Muscle of back (tissue), 11 donors: ENCODE measurements around the gene C1orf159. TPM values are rescaled to one million over a fixed set of nuclear protein-coding genes. Genes with fewer than 3 reads are reported as not detected.
"Not testable (repeated sequence)": the region's sequence is repeated elsewhere in the genome, so short reads cannot be mapped to it uniquely, and the experiment has no call there.

Experiments
- DNase-seq, 3 donors: peaks; one replicate each; pipeline versions ENCODE4 v3.0.0 to v3.0.0-alpha.2; 2013
- polyA plus RNA-seq, 10 donors: library from polyadenylated mRNA; unstranded; fragments of 120-200 nt; gene quantifications; one replicate each; pipeline ENCODE4 v1.2.1, GENCODE V29; 2013; ENCODE audit not compliant: insufficient read length in 10 of 10

C1orf159 gene
- polyA plus RNA-seq, 10 donors, result 3.8 to 7.1 (median 4.6) TPM

GRCh38 chr1:1067860-1068516, 47.9 kb downstream of the C1orf159 start:
- no peak for DNase-seq

GRCh38 chr1:1067284-1067859, 48.5 kb downstream of the C1orf159 start:
- DNase-seq, result no peak

DNA sequence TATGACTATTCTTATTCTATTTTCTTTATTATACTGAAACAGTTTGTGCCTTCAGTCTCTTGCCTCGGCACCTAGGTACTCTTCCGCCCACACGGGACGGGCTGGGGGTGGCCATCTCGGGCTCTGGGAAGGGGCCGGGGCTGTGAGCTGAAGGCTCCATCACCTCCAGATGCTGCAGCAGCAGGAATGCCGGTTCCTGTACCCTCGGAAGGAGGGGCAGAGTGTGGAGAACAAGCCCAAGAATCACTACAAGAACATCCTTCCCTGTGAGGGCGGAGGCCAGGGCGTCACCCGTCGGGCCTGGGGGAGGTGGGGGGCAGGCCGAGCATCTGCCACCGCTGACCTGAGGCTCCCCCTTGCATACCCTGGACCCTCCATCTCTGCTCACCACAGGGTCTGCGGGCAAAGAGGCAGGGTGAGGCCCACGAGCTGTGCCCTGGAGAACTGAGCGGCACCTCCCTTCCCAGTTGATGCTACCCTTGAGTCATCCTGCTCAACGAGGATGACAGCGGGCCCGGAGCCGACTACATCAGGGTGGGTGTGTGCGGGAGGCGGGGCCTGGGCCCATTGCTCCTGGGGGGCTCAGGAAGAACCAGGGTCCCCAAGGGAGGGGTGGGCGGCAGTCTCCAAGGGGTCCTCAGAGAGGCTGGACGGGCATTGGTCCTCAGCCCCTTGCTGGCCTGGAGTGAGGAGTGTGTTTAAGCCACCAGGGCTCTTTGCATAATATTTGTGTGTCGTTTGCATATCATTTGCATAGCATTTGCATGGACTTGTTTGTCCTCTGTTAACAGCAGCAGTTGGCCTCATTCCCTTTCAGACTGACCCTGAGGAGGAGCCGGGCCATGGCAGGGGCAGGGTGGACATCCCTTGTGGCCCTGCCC, 49.2 kb downstream of the C1orf159 start:
- no peak for DNase-seq

DNA sequence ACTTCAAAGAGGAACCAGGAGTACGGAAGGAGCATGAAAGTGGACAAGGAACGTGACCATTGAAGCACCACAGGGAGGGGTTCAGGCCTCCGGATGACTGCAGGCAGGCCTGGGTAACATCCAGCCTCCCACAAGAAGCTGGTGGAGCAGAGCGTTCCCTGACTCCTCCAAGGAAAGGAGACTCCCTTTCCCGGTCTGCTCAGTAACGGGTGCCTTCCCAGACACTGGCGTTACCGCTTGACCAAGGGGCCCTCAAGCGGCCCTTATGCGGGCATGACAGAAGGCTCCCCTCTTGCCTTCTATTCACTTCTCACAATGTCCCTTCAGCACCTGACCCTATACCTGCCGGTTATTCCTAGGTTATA, 50.0 kb downstream of the C1orf159 start:
- not testable (repeated sequence) for DNase-seq

DNA sequence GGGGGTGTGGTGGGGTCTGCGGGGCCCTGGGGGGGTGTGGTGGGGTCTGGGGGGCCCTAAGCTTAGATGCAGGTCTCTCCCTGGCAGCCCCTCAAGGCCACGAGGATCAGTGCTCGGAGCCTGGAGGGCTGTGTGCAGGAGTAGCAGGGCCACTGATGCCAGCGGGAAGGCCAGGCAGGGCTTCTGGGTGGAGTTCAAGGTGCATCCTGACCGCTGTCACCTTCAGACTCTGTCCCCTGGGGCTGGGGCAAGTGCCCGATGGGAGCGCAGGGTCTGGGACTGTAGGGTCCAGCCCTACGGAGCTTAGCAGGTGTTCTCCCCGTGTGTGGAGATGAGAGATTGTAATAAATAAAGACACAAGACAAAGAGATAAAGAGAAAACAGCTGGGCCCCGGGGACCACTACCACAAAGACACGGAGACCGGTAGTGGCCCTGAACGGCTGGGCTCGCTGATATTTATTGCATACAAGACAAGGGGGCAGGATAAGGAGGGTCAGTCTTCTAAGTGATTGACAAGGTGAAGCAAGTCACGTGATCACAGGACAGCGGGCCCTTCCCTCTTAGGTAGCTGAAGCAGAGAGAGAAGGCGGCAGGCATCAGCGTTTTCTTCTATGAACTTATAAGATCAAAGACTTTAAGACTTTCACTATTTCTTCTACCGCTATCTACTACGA, 50.5 kb downstream of the C1orf159 start:
- no peak for DNase-seq

DNA sequence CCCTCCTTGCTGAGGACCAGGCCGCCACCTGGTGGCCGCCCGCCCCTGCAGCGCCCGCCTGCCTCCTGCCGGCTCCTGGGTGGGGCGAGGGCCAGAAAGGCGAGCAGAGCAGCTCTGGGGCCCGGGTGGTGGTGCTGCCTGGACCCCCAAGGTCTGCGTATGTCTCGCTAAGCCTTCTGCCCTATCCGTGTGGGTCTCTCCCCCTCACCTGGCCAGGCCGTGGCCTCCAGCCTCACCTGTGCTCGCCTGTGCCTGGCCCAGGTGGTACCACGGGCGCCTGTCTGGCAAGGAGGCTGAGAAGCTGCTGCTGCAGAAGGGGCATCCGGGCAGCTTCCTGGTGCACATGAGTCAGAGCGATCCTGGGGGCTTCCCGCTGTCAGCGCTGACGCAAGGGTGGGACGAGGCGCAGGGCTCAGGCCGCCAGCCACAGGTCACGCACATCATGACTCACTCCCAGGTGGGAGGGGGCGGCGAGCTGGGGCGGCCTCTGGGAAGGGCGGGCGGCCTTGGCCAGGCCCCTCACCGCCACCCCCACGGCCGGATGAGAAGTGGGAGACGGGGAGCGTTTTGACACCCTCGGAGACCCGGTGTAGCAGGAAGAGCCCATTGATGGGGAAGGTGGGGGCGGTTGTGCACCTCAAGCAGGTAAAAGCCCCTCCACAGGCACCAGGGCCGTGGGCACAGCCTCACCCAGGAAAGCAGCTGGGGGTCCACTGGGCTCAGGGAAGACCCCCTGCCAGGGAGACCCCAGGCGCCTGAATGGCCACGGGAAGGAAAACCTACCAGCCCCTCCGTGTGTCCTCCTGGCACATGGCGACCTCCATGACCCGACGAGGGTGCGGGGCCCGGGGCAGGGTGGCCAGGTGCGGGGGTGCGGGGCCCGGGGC, 51.7 kb downstream of the C1orf159 start:
- peak in 2 of 3 donors; percentile 42 to 65 for DNase-seq

DNA sequence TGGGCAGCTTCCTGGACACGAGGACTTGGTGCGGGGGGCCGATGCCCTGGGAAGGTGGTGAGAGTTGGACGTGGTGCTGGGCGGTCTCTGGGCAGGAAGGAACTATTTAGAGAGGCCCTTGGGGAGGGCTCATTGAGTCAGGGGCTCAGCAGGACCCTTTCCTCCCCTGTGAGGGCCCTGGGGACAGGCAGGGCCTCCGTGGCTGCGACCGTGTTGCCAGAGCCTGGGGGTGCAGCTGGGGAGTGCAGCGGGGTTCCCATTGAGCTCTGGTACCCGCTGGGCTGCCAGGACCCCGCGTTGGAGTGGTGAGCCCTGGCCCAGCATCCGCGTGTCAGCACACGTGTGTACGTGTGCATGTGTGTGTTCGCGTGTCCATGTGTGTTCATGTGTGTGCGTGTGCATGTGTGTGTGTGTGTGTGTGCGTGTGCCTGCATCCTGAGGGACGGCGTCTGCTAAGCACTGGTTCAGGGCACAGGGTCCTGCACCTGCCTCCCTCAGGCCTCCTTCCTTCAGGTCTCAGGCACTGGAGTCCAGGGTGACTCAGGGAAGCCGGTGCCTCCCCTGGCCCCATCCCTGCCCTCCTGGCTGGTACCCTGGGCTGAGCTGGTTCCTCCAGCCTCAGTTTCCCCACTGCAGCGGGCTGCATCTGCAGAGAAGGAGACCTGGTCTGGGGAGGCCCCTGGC, 52.5 kb downstream of the C1orf159 start:
- peak in 1 of 3 donors; percentile 27 for DNase-seq

GRCh38 chr1:1062348-1063163, 53.3 kb downstream of the C1orf159 start:
- no peak for DNase-seq

DNA sequence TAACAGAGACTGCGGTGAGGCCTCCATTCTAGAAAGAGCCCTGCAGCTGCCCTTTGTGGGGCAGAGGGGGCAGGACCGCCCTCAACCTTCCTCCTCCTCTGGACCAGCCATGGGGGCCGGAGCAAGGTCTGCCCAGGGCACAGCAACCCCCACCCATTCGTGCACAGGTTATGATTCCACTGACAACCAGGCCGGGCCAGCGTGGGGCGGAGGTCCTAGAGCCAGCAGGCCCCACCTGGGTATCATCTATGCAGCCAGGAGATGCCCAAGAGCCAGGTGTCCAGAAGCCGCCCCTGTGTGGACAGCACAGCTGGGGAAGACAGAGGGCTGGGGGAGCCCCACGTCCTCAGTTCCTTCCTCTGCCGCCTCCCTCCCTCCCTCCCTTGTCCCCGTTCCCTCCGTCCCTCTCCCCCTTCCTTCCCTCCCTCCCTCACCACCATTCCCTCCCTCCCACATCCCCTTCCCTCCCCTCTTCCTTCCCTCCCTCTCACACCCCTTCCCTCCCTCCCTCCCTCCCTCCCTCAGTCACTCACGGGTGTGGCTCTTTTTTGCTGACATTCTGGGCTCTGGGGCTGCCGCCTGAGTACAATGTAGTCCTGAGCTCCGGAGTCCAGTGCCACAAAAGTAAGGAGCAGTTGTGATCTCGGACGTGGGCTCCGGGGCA, 54.1 kb downstream of the C1orf159 start:
- DNase-seq, result no peak

DNA sequence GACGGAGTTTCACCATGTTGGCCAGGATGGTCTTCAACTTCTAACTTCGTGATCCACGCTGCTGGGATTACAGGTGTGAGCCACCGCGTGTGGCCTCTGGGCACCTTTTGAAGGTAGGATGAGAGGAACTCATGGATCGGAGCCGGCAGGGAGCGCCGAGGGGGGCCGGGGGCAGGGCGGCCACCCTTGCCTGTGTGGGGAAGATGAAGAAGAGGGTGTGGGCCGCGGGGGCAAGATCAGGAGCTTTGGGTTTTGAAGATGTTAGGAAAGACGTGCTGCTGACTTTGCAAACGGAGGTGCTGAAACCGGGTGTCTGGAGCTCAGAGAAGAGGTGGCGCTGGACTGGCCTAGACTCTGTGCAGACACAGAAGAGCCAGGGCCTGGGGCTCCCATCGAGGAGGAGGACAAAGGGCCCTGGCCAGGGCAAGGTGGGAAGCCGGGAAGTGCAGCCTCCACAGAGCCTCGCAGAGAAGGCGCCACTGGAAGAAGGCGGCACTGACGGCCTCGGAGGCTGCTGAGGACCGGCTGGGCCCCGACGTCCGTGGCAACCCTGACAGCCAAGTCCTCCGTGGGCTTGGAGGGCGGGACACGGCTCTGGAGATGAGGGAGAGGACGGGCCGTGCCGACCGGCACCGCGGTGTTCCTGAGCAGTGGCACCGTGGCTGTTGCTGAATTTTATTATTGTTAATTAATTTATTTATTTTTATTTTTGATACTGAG, 55.4 kb downstream of the C1orf159 start:
- no peak for DNase-seq

DNA sequence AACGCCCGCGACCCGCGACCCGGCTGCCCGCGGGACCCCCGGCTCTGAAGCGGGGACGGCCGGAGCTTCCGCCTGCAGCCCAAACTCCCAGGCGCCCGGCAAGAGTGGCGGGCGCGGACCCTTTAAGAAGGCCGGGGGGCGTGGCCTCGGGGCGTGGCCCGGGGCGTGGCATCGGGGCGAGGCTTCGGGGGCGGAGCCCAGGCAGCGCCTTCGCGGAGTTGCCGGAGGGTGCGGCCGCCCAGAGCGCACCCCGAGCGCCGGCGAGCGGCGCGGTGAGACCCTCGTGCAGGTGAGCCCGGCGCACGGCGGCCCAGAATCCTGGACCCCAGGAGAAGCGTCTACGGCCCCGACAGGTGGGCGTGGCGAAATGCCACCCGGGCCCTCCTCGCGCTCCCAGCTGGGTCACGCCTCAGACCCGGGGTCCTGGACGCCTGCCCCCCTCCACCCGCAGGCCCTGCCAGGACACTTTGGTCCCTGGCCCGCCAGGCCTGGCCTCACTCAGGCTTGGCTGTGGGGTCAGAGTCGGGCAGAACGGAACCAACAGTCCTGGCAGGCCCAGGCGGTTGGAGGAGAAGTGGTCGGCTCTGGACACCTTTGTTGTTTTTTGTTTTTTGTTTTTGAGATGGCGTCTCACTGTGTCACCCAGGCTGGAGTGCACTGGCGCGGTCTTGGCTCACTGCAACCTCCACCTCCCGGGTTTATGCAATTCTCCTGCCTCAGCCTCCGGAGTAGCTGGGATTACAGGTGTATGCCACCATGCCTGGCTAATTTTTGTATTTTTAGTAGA, 56.2 kb downstream of the C1orf159 start:
- DNase-seq, result peak; percentile 53 to 76 (median 63)

DNA sequence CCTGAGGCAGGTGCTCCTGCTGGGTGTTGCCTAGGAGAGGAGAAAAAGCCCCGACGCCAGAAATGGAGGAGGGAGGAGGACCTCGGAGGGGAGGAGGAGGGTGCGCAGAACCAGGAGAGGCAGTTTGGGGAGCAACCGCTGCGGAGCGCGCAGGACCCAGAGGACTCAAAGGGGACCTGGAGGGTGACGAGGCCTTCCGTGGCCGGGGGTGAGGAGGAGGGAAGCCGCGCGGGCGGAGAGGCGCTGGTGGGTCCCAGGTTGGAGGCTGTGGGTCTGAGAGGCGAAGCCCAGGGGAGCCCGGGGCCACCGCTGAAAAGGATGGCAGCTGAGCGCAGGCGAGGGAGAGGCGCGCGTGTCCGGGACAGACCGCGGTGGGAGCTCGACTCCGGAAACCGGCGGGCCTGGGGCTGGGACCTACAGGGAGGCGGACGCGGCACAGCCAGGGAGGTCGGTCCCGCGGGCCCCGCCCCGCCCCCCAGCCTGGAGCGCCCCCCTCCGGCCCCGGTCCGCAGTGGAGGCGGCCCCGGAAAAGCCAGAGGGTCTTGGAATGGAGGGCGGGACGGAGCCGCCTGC, 56.9 kb downstream of the C1orf159 start:
- no peak for DNase-seq

- no peak for DNase-seq
Measured at GRCh38 chr1:1058088-1058905, 57.6 kb downstream of the C1orf159 start.

DNA sequence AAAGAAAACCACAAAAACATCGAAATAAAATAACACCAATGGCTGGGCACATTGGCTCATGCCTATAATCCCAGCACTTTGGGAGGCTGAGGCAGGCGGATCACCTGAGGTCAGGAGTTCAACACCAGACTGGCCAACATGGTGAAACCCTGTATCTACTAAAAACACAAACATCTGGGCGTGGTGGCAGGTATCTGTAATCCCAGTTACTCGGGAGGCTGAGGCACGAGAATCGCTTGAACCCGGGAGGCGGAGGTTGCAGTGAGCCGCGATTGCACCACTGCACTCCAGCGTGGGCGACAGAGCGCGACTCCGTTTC, 58.2 kb downstream of the C1orf159 start:
- DNase-seq, result not testable (repeated sequence)

DNA sequence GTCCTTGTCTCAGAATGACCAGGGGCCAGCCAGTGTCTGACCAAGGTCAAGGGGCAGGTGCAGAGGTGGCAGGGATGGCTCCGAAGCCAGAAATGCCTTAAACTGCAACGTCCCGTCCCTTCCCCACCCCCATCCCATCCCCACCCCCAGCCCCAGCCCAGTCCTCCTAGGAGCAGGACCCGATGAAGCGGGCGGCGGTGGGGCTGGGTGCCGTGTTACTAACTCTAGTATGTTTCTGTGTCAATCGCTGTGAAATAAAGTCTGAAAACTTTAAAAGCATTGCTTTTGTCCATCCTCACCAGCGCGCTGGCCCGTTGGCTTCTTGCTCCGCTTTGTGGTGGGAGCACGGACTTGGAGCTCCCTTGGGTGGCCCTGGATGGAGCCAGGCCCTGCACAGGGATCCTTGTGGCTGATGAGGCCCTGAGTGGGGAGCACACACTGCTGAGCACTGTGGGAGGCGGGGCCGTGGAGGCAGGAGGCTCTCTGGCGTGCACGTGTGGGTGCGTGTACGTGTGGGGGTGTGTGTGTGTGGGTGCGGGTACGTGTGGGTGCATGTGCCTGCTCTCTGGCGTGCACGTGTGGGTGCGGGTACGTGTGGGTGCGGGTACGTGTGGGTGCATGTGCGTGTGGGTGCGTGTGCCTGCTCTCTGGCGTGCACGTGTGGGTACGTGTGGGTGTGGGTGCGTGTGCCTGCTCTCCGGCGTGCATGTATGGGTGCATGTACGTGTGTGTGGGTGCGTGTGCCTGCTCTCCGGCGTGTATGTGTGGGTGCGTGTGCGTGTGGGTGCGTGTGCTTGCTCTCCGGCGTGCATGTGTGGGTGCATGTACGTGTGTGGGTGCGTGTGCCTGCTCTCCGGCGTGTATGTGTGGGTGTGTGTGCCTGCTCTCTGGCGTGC, 59.8 kb downstream of the C1orf159 start:
- DNase-seq, result no peak
